Testis (tissue), 2 donors: Measurements from ENCODE around the gene C5orf52.
"Not testable (repeated sequence)": the region's sequence is repeated elsewhere in the genome, so short reads cannot be mapped to it uniquely, and the experiment has no call there.

Experiments used
- POLR2A ChIP-seq: fragments of 450-650 bp; IDR thresholded peaks from one replicate; pipeline ENCODE4 v1.6.1; 2017; ENCODE audit warnings: antibody characterized with exemption, mild to moderate bottlenecking, moderate library complexity
- TF ChIP-seq, protein P1 (sequence below), 3 experiments: fragments of 450-650 bp in 2 of 3; fragments of 200-600 bp in 1 of 3; sonication (generic) in 1 of 3; IDR thresholded peaks; one replicate each; pipeline ENCODE4 v1.5.1; 2016 to 2019; ENCODE audit warnings: antibody characterized with exemption in 3 of 3, mild to moderate bottlenecking in 2 of 3, moderate library complexity in 1 of 3

DNA sequence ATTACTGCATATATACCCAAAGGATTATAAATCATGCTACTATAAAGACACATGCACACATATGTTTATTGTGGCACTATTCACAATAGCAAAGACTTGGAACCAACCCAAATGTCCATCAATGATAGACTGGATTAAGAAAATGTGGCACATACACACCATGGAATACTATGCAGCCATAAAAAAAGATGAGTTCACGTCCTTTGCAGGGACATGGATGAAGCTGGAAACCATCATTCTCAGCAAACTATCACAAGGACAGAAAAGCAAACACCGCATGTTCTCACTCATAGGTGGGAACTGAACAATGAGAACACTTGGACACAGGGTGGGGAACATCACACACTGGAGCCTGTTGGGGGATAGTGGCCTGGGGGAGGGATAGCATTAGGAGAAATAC, 55.3 kb downstream of the C5orf52 start:
- TF ChIP-seq, protein P1, sequence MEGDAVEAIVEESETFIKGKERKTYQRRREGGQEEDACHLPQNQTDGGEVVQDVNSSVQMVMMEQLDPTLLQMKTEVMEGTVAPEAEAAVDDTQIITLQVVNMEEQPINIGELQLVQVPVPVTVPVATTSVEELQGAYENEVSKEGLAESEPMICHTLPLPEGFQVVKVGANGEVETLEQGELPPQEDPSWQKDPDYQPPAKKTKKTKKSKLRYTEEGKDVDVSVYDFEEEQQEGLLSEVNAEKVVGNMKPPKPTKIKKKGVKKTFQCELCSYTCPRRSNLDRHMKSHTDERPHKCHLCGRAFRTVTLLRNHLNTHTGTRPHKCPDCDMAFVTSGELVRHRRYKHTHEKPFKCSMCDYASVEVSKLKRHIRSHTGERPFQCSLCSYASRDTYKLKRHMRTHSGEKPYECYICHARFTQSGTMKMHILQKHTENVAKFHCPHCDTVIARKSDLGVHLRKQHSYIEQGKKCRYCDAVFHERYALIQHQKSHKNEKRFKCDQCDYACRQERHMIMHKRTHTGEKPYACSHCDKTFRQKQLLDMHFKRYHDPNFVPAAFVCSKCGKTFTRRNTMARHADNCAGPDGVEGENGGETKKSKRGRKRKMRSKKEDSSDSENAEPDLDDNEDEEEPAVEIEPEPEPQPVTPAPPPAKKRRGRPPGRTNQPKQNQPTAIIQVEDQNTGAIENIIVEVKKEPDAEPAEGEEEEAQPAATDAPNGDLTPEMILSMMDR (IDR thresholded peaks at IDR 0.05): not testable (repeated sequence)
- not testable (repeated sequence) for TF ChIP-seq POLR2A
